ENCODE measurements around the gene TBC1D1. TPM values are rescaled to one million over a fixed set of nuclear protein-coding genes. Genes with fewer than 3 reads are reported as not detected.

Gene TBC1D1
- total RNA-seq, 1 experiment from 2014 or later = 49.9 TPM

GRCh38 chr4:38100474-38101255, 209.8 kb downstream of the TBC1D1 start:
- DNase-seq (ENCODE audit: low read depth) = no peak

DNA sequence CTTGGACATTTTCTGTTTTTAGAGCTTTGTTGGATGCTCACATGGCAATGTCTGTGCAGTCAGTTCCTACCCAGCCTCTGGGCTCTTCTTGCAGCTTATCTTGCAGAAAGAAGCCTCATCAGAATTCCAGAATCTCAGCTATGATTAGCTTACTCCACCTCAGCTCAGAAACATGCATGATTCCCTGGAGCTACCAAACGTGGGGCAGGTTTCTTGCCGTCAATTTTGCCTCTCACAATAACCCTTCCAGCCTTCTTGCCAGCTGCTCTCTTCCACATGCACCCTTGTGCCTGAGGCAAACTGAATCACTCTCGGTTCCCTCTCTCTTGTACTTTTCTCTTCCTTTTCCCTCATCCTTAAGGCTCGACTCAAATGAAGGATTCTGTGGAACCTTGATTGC, 210.7 kb downstream of the TBC1D1 start:
- no peak for DNase-seq (ENCODE audit: low read depth)

GRCh38 chr4:38102957-38103588, 212.2 kb downstream of the TBC1D1 start:
- DNase-seq (ENCODE audit: low read depth) = no peak

DNA sequence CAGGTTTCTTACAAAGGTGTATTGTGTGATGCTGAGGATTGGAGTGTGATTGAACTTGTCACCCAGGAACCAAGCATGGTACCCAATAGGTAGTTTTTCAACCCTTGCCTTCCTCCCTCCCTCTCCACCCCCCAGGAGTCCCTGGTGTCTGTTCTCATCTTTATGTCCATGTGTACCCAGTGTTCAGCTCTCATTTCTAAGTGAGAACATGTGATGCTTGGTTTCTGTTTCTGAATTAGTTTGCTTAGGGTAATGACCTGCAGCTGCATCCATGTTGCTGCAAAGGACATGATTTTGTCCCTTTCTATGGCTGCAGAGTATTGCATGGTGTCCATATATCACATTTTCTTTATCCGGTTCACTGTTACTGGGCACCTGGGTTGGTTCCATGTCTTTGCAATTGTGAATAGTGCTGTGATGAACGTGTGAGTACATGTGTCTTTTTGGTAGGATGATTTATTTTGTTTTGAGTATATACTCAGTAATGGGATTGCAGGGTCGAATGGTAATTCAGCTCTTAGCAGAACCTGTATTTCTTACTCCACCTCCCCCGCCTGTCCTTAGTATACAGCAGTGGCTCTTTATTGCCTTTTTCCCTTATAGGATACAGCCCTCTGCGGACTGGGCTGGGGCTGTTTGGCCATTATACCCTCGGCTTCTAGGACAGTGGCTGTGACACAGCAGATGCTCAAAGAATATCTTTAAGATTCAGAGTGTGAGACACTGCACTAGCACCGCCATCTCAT, 214.8 kb downstream of the TBC1D1 start:
- no peak for DNase-seq (ENCODE audit: low read depth)

DNA sequence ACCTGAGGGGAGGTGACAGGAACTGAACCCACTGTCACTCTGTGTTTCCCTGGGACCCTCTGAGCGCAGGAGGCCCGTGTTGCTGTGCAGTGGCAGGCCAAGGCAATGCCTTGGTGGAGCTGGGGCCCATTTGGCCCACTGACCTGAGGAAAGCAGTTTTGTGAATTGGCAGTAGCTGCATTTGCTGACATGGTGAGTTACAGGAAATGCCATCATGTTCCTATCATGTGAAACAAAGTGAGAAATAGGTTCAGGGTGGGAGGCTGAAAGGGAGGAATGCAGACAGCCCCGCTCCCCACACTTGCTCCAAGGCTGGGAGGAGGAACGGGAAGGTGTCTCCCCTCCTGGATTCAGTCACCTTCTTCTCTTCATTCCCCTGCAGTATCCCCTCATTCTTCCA, 215.4 kb downstream of the TBC1D1 start:
- no peak for DNase-seq (ENCODE audit: low read depth)

DNA sequence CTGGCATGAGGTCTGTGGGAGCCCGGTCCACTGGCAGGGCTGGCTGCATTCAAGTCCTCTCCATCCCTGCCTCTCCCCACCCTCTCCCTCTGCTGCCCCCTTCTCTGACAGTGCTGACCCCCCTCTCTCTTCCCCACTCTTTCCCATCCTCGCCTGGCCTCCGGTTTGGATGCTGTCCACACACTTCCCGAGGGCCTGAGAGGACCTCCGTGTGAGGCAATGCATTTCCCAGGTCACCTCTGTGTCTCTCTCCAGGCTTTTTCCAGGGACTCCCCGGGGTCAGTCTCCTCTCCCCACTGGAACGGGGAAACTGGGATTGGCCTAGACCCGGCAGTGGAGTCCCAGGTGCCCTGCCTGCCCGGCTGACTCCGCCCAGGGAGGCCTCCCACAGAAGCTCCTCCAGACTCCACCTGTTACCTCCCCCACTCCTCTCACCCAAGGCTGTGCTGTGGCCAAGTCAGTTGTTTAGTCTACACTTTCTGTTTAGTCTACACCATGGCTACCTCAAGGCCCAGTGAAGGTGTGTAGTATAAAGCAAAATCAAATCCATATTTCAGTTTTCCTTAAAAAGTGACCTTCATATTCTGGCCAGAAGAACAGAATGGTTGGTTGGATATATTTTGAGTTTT, 216.1 kb downstream of the TBC1D1 start:
- no peak for DNase-seq (ENCODE audit: low read depth)

DNA sequence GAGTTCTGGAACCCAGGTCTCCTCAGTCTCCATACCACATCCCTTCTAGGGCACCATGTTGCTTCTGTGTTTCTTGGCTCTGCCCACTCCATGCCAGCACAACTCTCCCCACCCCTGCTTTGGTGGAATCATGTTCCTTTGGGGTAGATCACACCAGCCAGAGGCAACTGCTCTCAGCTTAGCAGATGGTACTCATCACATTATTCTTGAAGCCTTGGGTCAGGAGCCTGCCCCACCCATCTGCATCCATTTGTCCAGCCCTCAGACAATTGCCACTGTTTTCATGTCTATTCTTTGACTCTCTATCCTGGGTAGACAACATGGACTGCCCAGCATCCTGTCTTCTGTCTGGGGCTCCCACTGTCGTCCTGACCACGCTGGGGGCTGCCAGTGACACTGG, 216.9 kb downstream of the TBC1D1 start:
- DNase-seq (ENCODE audit: low read depth) = no peak

DNA sequence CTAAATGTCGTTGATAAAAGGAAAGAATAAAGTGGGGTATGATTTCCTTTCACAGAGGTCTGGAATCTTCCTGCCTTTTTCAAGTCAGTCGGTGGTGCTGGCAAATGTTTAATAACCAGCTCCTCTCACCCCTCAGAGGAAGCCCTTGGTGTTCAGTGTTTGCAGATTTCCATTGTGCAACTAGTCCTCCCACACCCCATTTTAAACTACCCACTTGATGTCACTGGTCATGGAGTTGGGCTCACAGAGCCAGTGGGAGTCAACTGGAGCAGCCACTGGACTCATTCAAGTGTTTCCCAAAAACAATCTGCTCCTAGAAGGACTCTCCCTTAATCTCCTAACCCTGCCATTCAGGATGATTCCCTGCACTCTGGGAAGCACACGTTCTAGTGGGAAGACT, 218.5 kb downstream of the TBC1D1 start:
- no peak for DNase-seq (ENCODE audit: low read depth)

DNA sequence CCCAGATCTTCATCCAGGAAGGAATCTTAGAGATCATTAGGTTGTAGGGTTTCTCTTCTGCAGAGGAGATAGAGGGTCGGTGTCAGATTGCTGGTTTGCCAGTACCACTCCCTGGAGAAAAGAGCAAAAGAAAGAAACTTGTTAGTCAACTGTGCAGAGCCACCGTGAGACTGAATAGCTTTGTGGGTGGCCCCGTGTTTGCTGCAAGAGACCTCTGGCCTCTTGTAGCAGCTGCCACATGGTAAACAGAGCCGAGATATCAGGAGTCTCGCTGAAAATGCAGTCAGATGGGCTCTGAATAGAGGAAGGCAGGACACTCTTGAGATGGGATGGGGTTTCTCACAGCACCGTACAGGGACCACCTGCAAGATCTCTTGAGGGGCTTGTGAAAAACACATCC, 219.0 kb downstream of the TBC1D1 start:
- no peak for DNase-seq (ENCODE audit: low read depth)

DNA sequence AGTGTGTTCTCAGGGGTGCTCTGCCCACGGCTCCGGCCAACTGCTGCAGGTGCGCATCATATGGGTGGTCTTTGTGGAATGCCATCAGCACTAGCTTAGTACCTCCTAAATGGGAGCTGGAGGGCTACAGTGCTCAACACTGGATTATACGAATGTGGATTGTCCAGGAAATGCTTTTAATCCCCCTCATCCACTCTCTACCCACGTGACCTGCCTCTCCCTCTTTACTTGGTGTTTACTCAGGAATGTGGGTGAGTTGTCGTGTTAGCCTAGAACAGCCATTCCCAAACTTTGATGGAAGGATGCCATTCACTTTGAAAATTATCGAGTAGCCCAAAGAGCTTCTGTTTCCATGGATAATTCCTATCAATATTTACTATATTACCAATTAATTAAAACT, 220.1 kb downstream of the TBC1D1 start:
- no peak for DNase-seq (ENCODE audit: low read depth)

DNA sequence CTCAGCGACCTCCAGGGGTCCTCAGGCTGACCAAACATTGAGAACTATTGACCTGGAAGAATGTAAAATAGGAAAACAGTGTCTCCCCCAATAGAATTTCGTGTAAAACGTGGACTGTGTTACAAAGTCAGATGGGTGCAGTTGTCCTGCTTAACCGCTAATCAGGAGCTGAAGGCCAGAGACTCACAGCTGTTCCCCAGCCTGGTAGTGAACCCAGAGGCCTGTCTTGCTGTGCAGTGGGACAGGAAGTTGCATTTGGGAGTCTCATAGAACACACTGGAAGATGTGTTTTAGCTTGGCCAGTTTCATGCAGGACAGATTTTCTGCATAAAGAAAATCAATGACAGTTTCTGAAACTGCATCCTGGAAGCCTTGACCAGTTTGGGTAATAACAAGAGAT, 220.8 kb downstream of the TBC1D1 start:
- DNase-seq (ENCODE audit: low read depth) = no peak

GRCh38 chr4:38113132-38113531, 222.2 kb downstream of the TBC1D1 start:
- DNase-seq (ENCODE audit: low read depth) = no peak

DNA sequence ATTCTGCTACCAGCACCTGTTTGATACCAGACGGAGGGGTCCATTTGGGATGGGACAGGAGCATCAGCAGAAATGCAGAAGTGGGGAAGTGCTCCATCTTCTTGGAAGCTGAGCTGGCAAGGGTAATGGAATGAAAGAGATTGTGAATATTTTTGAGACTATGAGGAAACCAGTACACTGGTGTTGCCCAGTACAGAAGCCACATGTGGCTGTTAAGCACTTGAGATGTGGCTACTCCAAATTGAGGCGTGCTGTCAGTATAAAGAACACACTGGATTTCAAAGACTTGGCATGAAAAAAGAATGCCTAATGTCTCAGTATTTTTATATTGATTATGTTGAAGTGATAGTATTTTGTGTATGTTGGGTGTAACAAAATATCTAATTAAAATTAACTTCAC, 222.7 kb downstream of the TBC1D1 start:
- DNase-seq (ENCODE audit: low read depth) = no peak

DNA sequence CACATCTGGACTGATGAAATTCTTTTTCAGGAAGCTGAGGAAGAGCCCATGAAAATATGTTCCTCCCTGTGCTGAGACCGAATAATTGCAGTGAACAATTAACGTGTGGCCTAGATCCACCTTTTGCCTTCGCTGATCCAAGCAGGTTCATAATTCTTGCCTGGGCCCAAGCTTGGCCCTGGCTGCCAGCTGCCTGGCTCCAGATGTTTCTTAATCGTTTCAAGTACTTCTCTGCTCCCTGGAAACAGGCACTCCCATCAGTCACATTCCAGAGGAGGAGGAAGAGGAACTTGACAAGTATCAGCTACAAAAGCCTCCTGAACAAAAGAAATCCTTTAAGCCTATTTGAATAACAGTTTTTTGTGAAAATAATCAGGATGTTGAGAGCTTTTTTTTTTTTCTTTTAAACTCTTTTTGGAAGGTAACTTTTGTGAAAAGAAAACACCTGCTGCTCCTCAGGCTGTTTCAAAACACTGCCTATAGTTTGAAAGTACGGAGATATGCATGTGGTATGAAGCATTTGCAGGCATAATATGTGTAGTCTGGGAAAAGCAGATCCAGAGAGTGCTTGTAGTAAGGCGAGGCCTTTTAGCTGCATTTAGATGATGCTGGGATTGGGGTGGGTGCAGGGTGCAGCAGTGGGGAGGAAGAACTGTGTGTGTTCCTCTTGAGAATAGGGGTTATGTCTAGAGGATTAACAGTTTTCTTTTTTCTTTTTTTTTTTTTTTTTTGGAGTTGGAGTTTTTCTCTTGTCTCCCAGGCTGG, 223.7 kb downstream of the TBC1D1 start:
- no peak for DNase-seq (ENCODE audit: low read depth)

DNA sequence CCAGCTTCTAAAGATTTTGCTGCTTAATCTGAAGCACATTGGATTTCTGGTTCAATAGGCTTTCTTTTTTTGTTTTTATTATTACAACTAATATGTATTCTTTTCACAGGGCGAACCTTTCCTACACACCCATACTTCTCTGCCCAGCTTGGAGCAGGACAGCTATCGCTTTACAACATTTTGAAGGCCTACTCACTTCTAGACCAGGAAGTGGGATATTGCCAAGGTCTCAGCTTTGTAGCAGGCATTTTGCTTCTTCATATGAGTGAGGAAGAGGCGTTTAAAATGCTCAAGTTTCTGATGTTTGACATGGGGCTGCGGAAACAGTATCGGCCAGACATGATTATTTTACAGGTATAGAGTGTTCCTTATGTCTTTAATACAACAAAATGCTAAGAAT, 224.7 kb downstream of the TBC1D1 start:
- DNase-seq (ENCODE audit: low read depth) = no peak

DNA sequence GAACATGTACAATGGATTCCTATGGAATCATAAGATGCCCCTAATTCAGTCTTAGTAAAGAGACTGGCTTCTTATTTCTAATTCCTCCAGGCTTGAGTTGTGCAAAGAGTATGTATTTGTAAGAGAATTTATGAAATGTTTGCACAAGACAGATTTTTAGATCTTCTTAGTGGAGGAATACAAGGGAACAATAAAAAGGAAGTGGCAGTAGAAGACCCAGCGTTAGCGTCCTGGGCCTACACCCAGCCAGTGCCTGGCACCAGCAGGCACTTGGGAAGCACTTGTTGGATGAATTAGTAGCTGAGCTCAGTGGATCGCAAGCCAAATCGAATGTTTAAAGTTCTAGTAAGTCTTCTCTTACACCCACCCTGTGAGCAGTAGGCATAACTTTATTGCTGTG, 226.7 kb downstream of the TBC1D1 start:
- no peak for DNase-seq (ENCODE audit: low read depth)

DNA sequence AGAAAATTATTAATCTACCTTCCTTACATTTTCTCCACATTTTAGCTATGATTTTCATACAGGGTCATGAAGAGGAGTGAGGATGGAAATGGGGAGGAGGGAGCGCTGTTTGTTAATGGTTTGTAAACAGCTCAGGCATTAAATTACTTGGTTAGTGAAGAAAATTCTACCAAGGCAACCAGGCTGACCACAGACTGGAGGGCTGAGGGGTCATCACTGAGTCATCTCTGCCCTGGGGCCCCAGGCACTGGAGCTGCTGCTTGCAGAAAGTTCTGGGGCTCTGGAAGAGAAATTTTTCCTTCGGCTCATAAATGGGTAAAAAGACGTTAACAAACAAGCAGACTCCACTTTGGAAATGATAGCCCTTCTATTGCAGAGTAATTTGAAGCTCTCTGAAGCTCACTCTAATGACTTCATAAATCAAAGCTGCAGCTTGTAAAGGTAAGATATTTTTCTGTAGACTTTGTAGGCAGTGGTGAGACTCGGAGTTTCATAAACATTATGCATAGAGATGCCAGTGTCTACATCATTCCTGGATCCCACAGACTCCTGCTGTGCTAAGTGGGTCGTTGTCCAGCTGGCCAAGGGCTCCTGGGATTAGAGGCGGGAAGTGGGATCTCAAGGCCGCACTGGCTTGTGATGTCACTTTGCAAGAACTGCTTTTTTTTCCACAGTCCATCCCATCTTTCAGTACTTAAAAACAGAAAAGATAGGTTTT, 228.9 kb downstream of the TBC1D1 start:
- DNase-seq (ENCODE audit: low read depth) = peak; percentile 72

DNA sequence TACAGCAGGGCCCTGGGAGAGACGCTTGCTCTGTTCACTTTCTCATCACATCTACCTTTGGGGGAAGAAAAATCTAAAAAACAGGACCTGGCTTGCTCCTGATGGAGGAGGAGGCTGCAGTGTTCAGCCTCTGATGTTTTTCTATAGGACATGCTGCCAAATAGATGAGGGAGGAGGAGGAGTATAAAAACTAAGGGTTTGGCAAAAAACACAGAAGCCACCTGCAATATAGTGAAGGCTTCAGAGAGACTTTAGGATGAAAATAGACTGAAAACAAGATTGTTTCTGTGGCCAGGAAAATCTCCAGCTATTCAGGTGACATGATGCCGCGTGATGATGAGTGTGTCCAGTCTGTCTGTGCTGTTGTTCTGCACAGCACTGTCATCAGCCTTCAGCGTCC, 229.9 kb downstream of the TBC1D1 start:
- no peak for DNase-seq (ENCODE audit: low read depth)

DNA sequence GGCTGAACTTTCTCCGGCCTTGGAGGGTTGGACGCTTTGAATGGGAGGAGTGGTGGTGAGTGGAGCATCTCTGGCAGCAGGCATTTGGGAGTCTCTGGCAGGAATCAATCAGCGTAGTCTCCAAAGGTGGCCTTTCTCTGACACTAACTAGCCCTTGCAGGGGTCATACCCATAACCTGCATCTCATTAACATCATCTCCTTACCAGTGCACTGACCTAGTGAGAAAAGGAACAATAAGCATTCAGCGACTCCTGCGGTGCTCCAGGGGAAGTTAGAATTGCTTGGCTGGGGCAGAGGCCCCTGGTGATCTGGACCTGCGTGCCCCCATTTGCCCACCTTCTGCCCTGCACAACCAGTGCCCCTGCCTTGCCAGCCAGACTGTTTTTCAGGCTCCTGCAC, 231.2 kb downstream of the TBC1D1 start:
- DNase-seq (ENCODE audit: low read depth) = no peak

DNA sequence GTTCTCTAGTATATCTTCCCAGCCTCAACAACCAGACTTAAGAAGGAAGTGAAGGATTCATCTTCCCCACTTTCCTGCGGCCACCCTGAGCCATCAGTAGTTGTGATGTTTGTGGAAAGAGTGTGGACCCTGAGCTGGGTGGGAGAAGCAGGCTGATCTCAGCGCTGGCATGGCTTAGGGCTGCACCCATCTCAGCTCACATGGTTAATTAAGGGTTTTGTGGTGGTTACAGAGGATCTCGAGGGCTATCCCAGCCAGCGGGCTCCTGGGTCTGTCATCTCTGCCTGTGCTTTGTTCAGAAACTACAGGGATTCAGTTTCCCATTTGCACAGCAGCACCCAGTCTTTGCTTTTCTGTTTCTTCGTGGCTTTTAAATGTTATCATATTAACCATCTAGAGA, 232.7 kb downstream of the TBC1D1 start:
- no peak for DNase-seq (ENCODE audit: low read depth)

GRCh38 chr4:38124961-38125360, 234.1 kb downstream of the TBC1D1 start:
- no peak for DNase-seq (ENCODE audit: low read depth)
